Endothelial cell of umbilical vein (primary cell): ENCODE results near the gene TCERG1L. TPM values are rescaled to one million over a fixed set of nuclear protein-coding genes. Genes with fewer than 3 reads are reported as not detected.

ENCODE experiments used
- BruUV-seq: library from RNA; stranded (reverse); fragments of 400-500 nt; replicated peaks from 2 replicates; lab custom pipeline; 2021; lab: Mats Ljungman, UMichigan
- CTCF ChIA-PET: fragments of 300-600, 350-600 bp; sonication (Branson Sonifier 250); formaldehyde crosslinking; loops from one replicate; lab custom pipeline; 2021; ENCODE audit warnings: antibody characterized with exemption, inconsistent platforms; lab: Charles Lee
- POLR2A ChIA-PET: fragments of 300-600, 350-600 bp; sonication (Branson Sonifier 250); formaldehyde crosslinking; loops from one replicate; lab custom pipeline; 2021; ENCODE audit warnings: antibody characterized with exemption, inconsistent platforms; lab: Charles Lee
- DNase-seq: peaks from one replicate; pipeline ENCODE4 v3.0.0-alpha.2; 2011; ENCODE audit warnings: low read depth, low spot score
- FAIRE-seq: peaks from 2 replicates; lab custom pipeline; 2011; peaks lifted over from hg19 to GRCh38; lab: Jason Lieb, UNC
- H2AFZ ChIP-seq: 2 replicates; pipeline ENCODE4 v1.6.0; 2012; ENCODE audit warnings: low read depth, low read length, control low read depth, inconsistent platforms
- H3K27ac ChIP-seq: 2 replicates; pipeline ENCODE4 v1.5.1; 2011; ENCODE audit warnings: low read depth, mild to moderate bottlenecking, control low read depth, low read length, moderate library complexity; ENCODE audit not compliant: insufficient read depth
- H3K27me3 ChIP-seq, 2 experiments: 2 replicates each; pipeline versions ENCODE4 v1.6.0 to v1.6.1; 2011; ENCODE audit warnings: low read length in 2 of 2, mixed read lengths in 1 of 2; ENCODE audit not compliant: control insufficient read depth in 2 of 2, insufficient read depth in 2 of 2
- H3K36me3 ChIP-seq, 2 experiments: 2 replicates in 1 of 2; 3 replicates in 1 of 2; pipeline ENCODE4 v1.5.1; 2011; ENCODE audit warnings: low read length in 2 of 2, mild to moderate bottlenecking in 1 of 2, moderate library complexity in 1 of 2; ENCODE audit not compliant: control insufficient read depth in 2 of 2, insufficient read depth in 2 of 2; ENCODE audit errors: extremely low read depth in 1 of 2
- H3K4me1 ChIP-seq: 3 replicates; pipeline ENCODE4 v1.5.1; 2011; ENCODE audit warnings: mild to moderate bottlenecking, low read length; ENCODE audit not compliant: control insufficient read depth, insufficient read depth; ENCODE audit errors: extremely low read depth
- H3K4me2 ChIP-seq: 2 replicates; pipeline ENCODE4 v1.6.1; 2011; ENCODE audit warnings: low read length, control low read depth, mixed read lengths; ENCODE audit not compliant: insufficient read depth
- H3K4me3 ChIP-seq, 3 experiments: fragments of 200-600 bp in 1 of 3; sonication (generic), shearing (Covaris generic) in 1 of 3; replicated peaks in 1 of 3; 2 replicates each; pipeline ENCODE4 v1.5.1; 2011 to 2016; ENCODE audit warnings: control low read depth in 3 of 3, low read length in 3 of 3, mild to moderate bottlenecking in 2 of 3, inconsistent platforms in 1 of 3, low read depth in 1 of 3, moderate library complexity in 1 of 3; ENCODE audit not compliant: insufficient read depth in 1 of 3
- H3K79me2 ChIP-seq: 2 replicates; pipeline ENCODE4 v1.6.0; 2012; ENCODE audit warnings: low read length, inconsistent platforms; ENCODE audit not compliant: control insufficient read depth, insufficient read depth
- H3K9ac ChIP-seq: replicated peaks from 2 replicates; pipeline ENCODE3; 2011; ENCODE audit warnings: low read length, control low read depth; ENCODE audit not compliant: insufficient read depth; ENCODE audit errors: extremely low read depth
- H3K9me1 ChIP-seq: replicated peaks from 3 replicates; pipeline ENCODE4 v1.6.0; 2011; ENCODE audit warnings: mild to moderate bottlenecking, low read length; ENCODE audit not compliant: control insufficient read depth, insufficient read depth; ENCODE audit errors: extremely low read depth
- H3K9me3 ChIP-seq: replicated peaks from 2 replicates; pipeline ENCODE4 v1.5.1; 2012; ENCODE audit warnings: low read length, inconsistent platforms; ENCODE audit not compliant: control insufficient read depth, insufficient read depth
- H4K20me1 ChIP-seq: replicated peaks from 2 replicates; pipeline ENCODE3; 2011; ENCODE audit warnings: mild to moderate bottlenecking, low read length; ENCODE audit not compliant: control insufficient read depth, insufficient read depth; ENCODE audit errors: extremely low read depth
- CTCF ChIP-seq, 2 donors: IDR thresholded peaks; 1 replicate in 1 of 2; 2 replicates in 1 of 2; pipeline ENCODE4 v1.5.1; 2011; ENCODE audit warnings: low read length in 2 of 2, mild to moderate bottlenecking in 2 of 2, moderate library complexity in 2 of 2, control low read depth in 1 of 2, inconsistent platforms in 1 of 2, low read depth in 1 of 2; ENCODE audit not compliant: insufficient read depth in 1 of 2; ENCODE audit errors: extremely low read depth in 1 of 2
- EZH2 ChIP-seq: IDR thresholded peaks from 2 replicates; pipeline ENCODE4 v1.6.1; 2012; ENCODE audit warnings: borderline replicate concordance, low read depth, mild to moderate bottlenecking, moderate library complexity, low read length, inconsistent platforms; ENCODE audit not compliant: severe bottlenecking
- FOS ChIP-seq: IDR thresholded peaks from 2 replicates; pipeline ENCODE4 v1.6.1; 2011; ENCODE audit warnings: mild to moderate bottlenecking, low read length, moderate library complexity, borderline replicate concordance; ENCODE audit not compliant: insufficient read depth
- GATA2 ChIP-seq: IDR thresholded peaks from 2 replicates; pipeline ENCODE4 v1.7.0; 2011; ENCODE audit warnings: low read depth, mild to moderate bottlenecking, moderate library complexity, mixed read lengths, low read length; ENCODE audit not compliant: insufficient read length, insufficient read depth
- JUN ChIP-seq: IDR thresholded peaks from 2 replicates; pipeline ENCODE4 v1.6.1; 2011; ENCODE audit warnings: borderline replicate concordance, low read depth; ENCODE audit not compliant: insufficient read length, insufficient read depth
- POLR2AphosphoS5 ChIP-seq: IDR thresholded peaks from 2 replicates; pipeline ENCODE4 v1.6.1; 2012; ENCODE audit warnings: low read depth, mild to moderate bottlenecking, control low read depth, low read length, moderate library complexity; ENCODE audit not compliant: insufficient read depth
- dilution Hi-C: fragments of 300-500 bp; cut with MboI; formaldehyde crosslinking; loops from one replicate; pipeline ENCODE4 v1.15.0; 2019; ENCODE audit warnings: low sequenced_read_pairs; ENCODE audit not compliant: extremely low pct_ligation_motif_present
- intact Hi-C: fragments of 100-400 bp; cut with micrococcal nuclease; formaldehyde crosslinking; loops from one replicate; pipeline ENCODE4 v1.10.0; 2022
- polyA plus RNA-seq, 4 experiments: library from polyadenylated mRNA; depleted of rRNA in 3 of 4; stranded (reverse) in 3 of 4; unstranded in 1 of 4; fragments of >200 nt; gene quantifications; 2 replicates each; pipeline versions ENCODE4 v1.2.1 to v1.2.3, GENCODE V29; 2011 to 2012; ENCODE audit warnings: missing spikeins in 1 of 4
- total RNA-seq: library from RNA; stranded (reverse); gene quantifications from 2 replicates; pipeline ENCODE4 v1.2.3, GENCODE V29; 2021

TCERG1L gene
- total and polyA plus RNA-seq, 2 donors (not counting 3 experiments of a cell fraction or from before 2014, with no cell fraction given), result not detected

GRCh38 chr10:131129544-131129943, 182.0 kb downstream of the TCERG1L start:
- Histone ChIP-seq H3K9me1 (no peaks in the 10 kb centered on the region), H3K9ac (no peak overlapping the region), H2AFZ (no peak overlapping the region), H3K79me2 (no peaks in the 10 kb centered on the region), H3K4me1 (no peaks in the 10 kb centered on the region), H3K27me3 (no peaks in the 10 kb centered on the region), H4K20me1 (no peaks in the 10 kb centered on the region), H3K27ac (no peak overlapping the region), H3K4me2 (no peak overlapping the region), H3K4me3 (no peak overlapping the region), H3K9me3 (peaks cover 12% of the 10 kb centered on the region), H3K36me3 (no peaks in the 10 kb centered on the region)
- FAIRE-seq (no peak), DNase-seq (no peak)
- dilution Hi-C loops (no loop called here), intact Hi-C loops (no loop called here)
- BruUV-seq, result no TSS peak
- CTCF ChIA-PET, result no interaction called here
- POLR2A ChIA-PET, result no interaction called here
- TF ChIP-seq CTCF (IDR thresholded peaks at IDR 0.05; ENCODE audit: extremely low read depth in 1 of 2, insufficient read depth in 1 of 2, low read depth in 1 of 2, low read length in 2 of 2) (no peak), POLR2AphosphoS5 (no peak), JUN (no peak), EZH2 (no peak), GATA2 (no peak), FOS (no peak)
